Superior temporal gyrus (tissue), 1 donor: ENCODE data around the gene SERPINB5.
A peak's percentile ranks its signal among the peaks of the same experiment; 100 is the strongest.
"Not testable (repeated sequence)": the region's sequence is repeated elsewhere in the genome, so short reads cannot be mapped to it uniquely, and the experiment has no call there.

Source experiments
- DNase-seq: peaks from one replicate; pipeline ENCODE4 v3.0.0-alpha.2; 2016; ENCODE audit errors: extremely low spot score

SERPINB5 gene

DNA sequence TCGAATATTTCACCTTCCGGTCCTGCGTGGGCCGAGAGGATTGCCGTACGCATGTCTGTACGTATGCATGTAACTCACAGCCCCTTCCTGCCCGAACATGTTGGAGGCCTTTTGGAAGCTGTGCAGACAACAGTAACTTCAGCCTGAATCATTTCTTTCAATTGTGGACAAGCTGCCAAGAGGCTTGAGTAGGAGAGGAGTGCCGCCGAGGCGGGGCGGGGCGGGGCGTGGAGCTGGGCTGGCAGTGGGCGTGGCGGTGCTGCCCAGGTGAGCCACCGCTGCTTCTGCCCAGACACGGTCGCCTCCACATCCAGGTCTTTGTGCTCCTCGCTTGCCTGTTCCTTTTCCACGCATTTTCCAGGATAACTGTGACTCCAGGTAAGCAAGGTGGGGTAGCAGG, at the start of gene SERPINB5:
Gene SERPINB5, plus strand, starts transcription at position 291 of the 400 bp plus-strand sequence. CDS start 7,471 bp downstream, outside the sequence.
- DNase-seq = no peak

DNA sequence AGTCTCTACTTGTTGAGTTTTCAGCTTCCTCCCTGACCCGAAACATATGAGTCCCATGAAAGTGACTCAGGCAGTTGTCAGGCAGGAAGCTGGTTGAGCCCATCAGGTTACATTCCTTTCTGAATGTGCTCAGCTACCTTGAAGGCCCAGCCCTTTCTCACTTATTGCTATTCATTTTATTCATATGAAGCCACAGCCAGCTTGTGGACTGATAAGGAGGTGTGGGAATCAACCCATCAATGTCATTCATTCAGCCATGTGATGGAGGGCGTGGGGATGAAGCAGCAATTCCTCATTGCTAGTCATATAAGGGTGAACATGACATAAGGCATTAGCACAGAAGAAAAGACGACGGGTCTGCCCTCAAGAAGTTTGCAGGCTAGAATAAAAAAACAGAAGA, 49.2 kb upstream of the SERPINB5 start:
- no peak for DNase-seq

DNA sequence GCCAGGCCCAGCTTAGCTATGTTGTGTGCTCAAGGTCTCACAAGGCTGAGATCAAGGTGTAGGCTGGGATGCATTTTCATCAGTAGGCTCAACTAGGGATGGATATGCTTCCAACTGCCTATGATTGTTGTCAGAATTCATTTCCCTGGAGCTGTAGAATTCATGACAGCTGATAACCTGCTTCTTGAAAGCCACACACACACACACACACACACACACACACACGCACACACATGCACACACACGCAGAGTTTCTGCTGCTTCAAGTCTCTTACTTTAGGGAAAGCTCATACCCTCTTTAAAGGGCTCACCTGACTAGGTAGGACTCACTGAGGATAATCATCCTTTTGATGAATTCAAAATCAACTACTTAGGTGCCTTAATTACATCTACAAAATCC, 46.2 kb upstream of the SERPINB5 start:
- DNase-seq = no peak

DNA sequence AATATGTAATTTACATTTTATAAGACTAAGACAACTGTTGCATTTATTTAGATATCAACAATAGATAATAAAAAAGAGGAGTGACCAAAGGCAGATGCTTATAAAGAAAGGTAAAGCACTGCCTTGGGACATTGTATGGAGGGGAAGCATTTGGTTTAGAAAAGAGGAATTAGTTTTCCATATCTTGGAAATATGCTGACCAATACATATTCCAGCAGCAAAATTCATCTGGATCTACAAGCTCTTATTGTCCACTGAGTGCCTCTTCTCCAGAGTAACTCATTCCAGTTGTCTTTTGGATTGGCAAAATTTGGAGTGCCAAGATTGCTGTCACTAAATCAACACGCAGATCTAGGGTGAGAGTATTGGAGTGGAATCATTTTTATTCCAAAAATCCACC, 45.6 kb upstream of the SERPINB5 start:
- no peak for DNase-seq

- DNase-seq = no peak
Measured at GRCh38 chr18:63433334-63433866, 43.4 kb upstream of the SERPINB5 start.

GRCh38 chr18:63438181-63438580, 38.6 kb upstream of the SERPINB5 start:
- no peak for DNase-seq

DNA sequence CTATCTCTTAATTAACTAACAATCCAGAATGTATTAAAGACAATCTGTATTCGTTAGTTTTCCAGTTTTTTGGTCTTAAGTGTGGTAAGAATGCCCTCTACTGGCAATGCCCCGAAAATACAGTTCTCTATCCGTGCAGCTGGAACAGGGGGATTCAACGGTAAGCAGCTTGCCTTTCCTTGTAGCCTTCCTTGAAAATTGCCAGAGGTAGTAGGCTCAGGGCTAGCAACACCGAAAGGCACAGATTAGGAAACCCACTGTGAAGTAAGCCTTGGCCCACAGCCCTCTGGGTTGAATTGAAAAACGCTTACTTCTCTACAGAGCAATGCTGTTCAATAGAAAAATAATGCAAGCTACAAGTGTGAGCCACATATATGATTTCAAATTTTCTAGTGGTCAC, 37.4 kb upstream of the SERPINB5 start:
- DNase-seq = peak; percentile 87

DNA sequence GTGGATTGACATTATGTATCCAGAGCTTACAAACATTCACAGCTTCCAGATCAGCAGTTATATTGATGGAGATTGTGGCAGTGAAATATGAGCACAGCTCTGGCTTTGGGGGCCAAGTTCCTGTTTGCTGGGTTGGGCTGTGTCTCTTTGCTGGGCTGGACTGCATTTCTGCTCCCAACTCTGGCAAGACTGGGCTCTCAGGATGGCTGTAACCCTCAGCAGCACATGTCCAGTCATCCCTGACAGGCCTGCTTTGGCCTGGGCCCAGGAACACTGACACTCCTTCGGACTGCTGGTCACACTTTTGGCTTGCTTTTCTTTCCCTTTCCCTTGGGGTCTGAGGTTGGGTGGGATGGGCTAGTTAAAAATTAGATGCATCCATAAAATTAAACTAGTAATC, 36.5 kb upstream of the SERPINB5 start:
- DNase-seq = no peak

DNA sequence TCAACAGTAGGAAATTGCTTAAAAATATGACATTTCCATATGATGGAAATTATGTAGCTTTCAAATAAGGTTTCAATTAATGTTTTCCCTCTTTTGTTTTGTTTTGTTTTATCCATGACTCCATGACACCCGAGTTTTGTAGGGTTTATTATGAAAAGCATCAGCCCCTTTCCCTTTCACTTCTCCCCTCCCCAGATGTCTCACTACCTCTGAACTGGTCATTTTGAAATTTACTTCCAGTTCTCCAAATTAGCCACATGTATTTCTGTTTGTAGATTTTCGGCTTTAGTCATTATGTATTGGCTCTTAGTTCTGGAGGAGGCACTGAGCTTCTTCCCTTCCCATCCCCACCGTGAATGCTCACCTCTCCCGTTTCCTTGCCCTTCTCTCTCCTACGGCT, 35.9 kb upstream of the SERPINB5 start:
- no peak for DNase-seq

DNA sequence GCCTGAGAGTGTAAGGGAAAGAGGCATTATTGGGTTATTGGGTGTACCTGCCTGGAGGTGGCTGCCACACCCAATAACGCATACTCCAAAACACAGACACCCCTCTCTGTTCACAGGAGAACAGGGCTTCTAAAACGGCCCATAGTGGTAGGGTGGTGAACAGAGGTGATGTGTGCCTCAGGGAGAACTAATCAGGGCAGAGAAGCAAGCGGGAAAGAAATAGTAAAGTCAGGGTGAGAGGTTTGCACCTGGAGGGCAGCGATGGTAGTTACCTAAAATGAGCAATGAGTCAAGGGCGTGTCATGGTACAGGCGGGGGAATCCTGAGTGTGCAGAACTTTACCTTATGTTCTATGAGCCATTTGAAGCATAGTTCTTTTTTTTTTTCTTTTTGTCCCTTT, 32.9 kb upstream of the SERPINB5 start:
- DNase-seq = no peak

DNA sequence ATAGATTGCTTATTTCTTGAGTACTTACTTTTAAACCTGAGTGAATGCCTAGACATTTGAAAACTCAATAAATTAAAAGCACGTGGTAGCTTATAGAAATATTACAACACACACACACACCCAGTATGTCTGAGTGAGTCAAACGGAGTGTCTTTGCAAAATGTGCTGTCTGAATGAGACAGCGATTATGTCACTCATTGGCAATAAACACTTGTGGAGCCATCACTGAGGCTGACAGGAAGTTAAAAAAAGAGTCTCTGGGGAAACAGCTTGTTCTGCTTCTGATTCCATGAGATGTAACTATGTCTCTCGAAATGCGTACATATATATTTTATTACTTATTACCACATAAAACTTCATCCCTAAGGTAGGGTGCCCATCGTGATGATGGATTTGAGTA, 32.2 kb upstream of the SERPINB5 start:
- no peak for DNase-seq

GRCh38 chr18:63445037-63445436, 31.7 kb upstream of the SERPINB5 start:
- DNase-seq = no peak

- DNase-seq = no peak
Measured at GRCh38 chr18:63446266-63446665, 30.5 kb upstream of the SERPINB5 start.

DNA sequence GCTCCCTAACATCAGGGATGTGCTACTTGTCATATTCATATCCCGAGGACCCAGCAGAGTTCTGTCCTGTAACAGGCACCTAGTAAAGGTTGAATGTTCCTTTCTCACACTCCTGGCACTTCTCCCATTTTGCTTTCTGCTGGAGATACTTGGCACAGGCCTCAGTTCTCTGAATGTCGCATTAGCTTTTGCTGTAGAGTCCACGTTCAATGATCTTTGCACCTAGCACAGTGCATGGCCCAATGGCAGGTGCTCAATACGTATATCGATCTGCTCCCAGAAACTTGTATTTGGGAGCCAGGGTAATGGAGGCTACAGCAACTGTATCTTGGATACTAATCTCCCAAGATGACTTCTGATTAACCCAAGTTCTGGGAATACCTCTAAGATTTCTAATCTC, 29.7 kb upstream of the SERPINB5 start:
- no peak for DNase-seq

GRCh38 chr18:63449426-63449825, 27.3 kb upstream of the SERPINB5 start:
- DNase-seq = no peak

GRCh38 chr18:63451799-63452660, 24.7 kb upstream of the SERPINB5 start:
- no peak for DNase-seq

DNA sequence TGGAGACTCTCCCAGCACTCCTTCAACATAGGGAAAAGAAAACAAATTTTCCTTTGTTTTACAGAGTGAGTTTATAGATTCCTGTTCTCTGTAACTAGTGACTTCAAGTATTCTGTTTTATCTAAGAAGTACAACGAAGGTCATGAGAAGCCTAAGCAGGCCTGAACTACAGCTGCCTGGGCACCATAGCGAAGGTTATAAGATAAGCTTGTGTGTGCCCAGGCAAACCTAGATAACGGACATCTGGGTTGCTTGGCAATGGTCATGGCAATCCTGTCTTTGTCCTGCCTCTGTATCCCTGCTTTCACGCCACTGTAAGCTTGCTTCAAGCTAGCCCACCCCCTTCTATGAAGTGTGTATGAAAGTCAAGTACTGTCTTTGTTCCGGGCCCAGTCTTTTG, 24.0 kb upstream of the SERPINB5 start:
- not testable (repeated sequence) for DNase-seq

- DNase-seq = no peak
Measured at GRCh38 chr18:63454497-63454896, 22.3 kb upstream of the SERPINB5 start.

DNA sequence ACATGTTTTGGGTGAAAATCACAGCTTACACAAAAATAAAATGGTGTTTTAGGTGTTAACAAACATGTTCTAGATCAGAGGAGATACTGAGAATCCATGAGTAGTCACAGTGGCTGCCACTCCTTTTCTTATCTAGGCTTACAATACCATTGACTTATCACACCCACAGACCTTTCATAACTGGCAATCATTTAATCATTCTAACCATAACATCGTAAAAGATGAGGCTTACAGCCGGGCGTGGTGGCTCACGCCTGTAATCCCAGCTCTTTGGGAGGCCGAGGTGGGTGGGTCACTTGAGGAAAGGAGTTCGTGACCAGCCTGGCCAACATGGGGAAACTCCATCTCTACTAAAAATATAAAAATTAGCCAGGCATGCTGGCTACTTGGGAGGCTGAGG, 18.8 kb upstream of the SERPINB5 start:
- no peak for DNase-seq

GRCh38 chr18:63460414-63460813, 16.3 kb upstream of the SERPINB5 start:
- no peak for DNase-seq

- no peak for DNase-seq
Measured at GRCh38 chr18:63464434-63464833, 12.3 kb upstream of the SERPINB5 start.

- DNase-seq = no peak
Measured at GRCh38 chr18:63465059-63465458, 11.7 kb upstream of the SERPINB5 start.

- DNase-seq = no peak
Measured at GRCh38 chr18:63467699-63468098, 9.1 kb upstream of the SERPINB5 start.

- DNase-seq = no peak
Measured at GRCh38 chr18:63468575-63468974, 8.2 kb upstream of the SERPINB5 start.
